ENCODE measurements around the gene ZMYM4.

ZMYM4 gene

GRCh38 chr1:35443768-35444518, 175.4 kb downstream of the ZMYM4 start:
- Histone ChIP-seq H3K27ac (no peak overlapping the region), H3K9me3 (no peaks in the 10 kb centered on the region), H3K36me3 (peaks cover 76 to 96% (median 88%) of the 10 kb centered on the region in 3 donors), H3K4me1 (no peaks in the 10 kb centered on the region), H3K27me3 (no peaks in the 10 kb centered on the region), H3K4me3 (no peak overlapping the region)
- no peak for TF ChIP-seq CTCF (IDR thresholded peaks at IDR 0.05)
- DNase-seq, result no peak
- intact Hi-C loops (cut with DNase I; ENCODE audit: low total_unique reads), result no loop called here

GRCh38 chr1:35444519-35444774, 175.9 kb downstream of the ZMYM4 start:
- Histone ChIP-seq H3K36me3 (peaks cover 76 to 96% (median 88%) of the 10 kb centered on the region in 3 donors), H3K4me3 (no peak overlapping the region), H3K9me3 (no peaks in the 10 kb centered on the region), H3K27me3 (no peaks in the 10 kb centered on the region), H3K27ac (no peak overlapping the region), H3K4me1 (no peaks in the 10 kb centered on the region)
- DNase-seq, result no peak
- no peak for TF ChIP-seq CTCF (IDR thresholded peaks at IDR 0.05)
- intact Hi-C loops (cut with DNase I; ENCODE audit: low total_unique reads), result no loop called here

- Histone ChIP-seq H3K27me3 (no peaks in the 10 kb centered on the region), H3K36me3 (peaks cover 60 to 83% (median 69%) of the 10 kb centered on the region in 3 donors), H3K4me1 (peaks cover 0 to 15% (median 12%) of the 10 kb centered on the region in 4 donors), H3K27ac (no peak overlapping the region), H3K9me3 (no peaks in the 10 kb centered on the region), H3K4me3 (no peak overlapping the region)
- no peak for TF ChIP-seq CTCF (IDR thresholded peaks at IDR 0.05)
- intact Hi-C loops (cut with DNase I; ENCODE audit: low total_unique reads), result no loop called here
- no peak for DNase-seq
These were observed 178.8 kb downstream of the ZMYM4 start for GRCh38 chr1:35447278-35447677.

- intact Hi-C loops (cut with DNase I; ENCODE audit: low total_unique reads), result no loop called here
- peak in 1 of 2 donors; percentile 25 for DNase-seq
- Histone ChIP-seq H3K9me3 (no peaks in the 10 kb centered on the region), H3K4me1 (peaks cover 0 to 21% (median 18%) of the 10 kb centered on the region in 4 donors), H3K4me3 (no peak overlapping the region), H3K36me3 (peaks cover 50 to 77% (median 62%) of the 10 kb centered on the region in 3 donors), H3K27ac (no peak overlapping the region), H3K27me3 (no peaks in the 10 kb centered on the region)
- TF ChIP-seq CTCF (IDR thresholded peaks at IDR 0.05), result no peak
These were observed 179.9 kb downstream of the ZMYM4 start for GRCh38 chr1:35448344-35448801.

GRCh38 chr1:35449334-35450008, 181.0 kb downstream of the ZMYM4 start:
- H3K36me3 ChIP-seq, result peaks cover 39 to 77% (median 62%) of the 10 kb centered on the region in 3 donors
- intact Hi-C loops (cut with DNase I; ENCODE audit: low total_unique reads), result loop anchor here (2.0 to 5.0 kb wide), 2 partner anchors 111 to 268 kb away; partner anchors contain the start of gene C1orf216
- no peak for TF ChIP-seq CTCF (IDR thresholded peaks at IDR 0.05)

More at GRCh38 chr1:35449334-35450008, 181.0 kb downstream of the ZMYM4 start:
- Histone ChIP-seq H3K9me3 (no peaks in the 10 kb centered on the region), H3K27ac (no peak overlapping the region), H3K4me3 (no peak overlapping the region), H3K4me1 (peaks cover 0 to 21% (median 20%) of the 10 kb centered on the region in 4 donors), H3K27me3 (no peaks in the 10 kb centered on the region)
- no peak for DNase-seq

Measured in tibial artery (tissue), 4 donors.